Measurements from ENCODE around the gene NSMCE1. TPM values are rescaled to one million over a fixed set of nuclear protein-coding genes. Genes with fewer than 3 reads are reported as not detected.

Gene NSMCE1
- total and polyA plus RNA-seq, 2 of the 8 experiments (the other 6 are each of a cell fraction or from before 2014, with no cell fraction given), result 8.1 to 16.6 TPM

GRCh38 chr16:27205423-27206065 lies 63.0 kb downstream of the NSMCE1 start:
- FAIRE-seq (no peak), DNase-seq (ENCODE audit: low read depth in 1 of 2, low spot score in 2 of 2) (no peak)
- no peak overlapping the region; a peak in 1 of 4 replicates for H3K4me2 ChIP-seq (ENCODE audit: insufficient read depth in 1 of 2, low read depth in 2 of 2, low read length in 2 of 2)
- peaks cover 2% of the 10 kb centered on the region; the same call in 1 of the 2 replicates for H3K23me2 ChIP-seq (ENCODE audit: low read depth, low read length)
- H4K20me1 ChIP-seq (replicated peaks in 1 of 2; ENCODE audit: control insufficient read depth in 1 of 2, insufficient read depth in 2 of 2, low read length in 2 of 2), result no peaks in the 10 kb centered on the region
- H3K9ac ChIP-seq (replicated peaks in 1 of 4; ENCODE audit: extremely low read depth in 1 of 4, low read depth in 3 of 4, low read length in 3 of 4), result no peak overlapping the region
- no peak overlapping the region for H3K23ac ChIP-seq (ENCODE audit: insufficient read length)
- peaks cover 0 to 6% (median 1%) of the 10 kb centered on the region in 4 experiments; a peak in 4 of 8 replicates for H3K36me3 ChIP-seq (ENCODE audit: control insufficient read depth in 2 of 4, insufficient read depth in 4 of 4, low read length in 3 of 4)
- no peak overlapping the region for H2BK15ac ChIP-seq (ENCODE audit: low read length)
- no peak overlapping the region for H3K27ac ChIP-seq (ENCODE audit: low read depth, low read length)
- peaks cover 0 to 4% (median 3%) of the 10 kb centered on the region in 4 experiments; a peak in 3 of 7 replicates for H3K4me1 ChIP-seq (replicated peaks in 1 of 4; ENCODE audit: control insufficient read depth in 3 of 4, insufficient read depth in 4 of 4, low read length in 3 of 4)
- H2BK20ac ChIP-seq (ENCODE audit: low read length), result no peak overlapping the region
- H2BK5ac ChIP-seq (ENCODE audit: low read depth, low read length), result no peak overlapping the region
- no peaks in the 10 kb centered on the region for H3K27me3 ChIP-seq (replicated peaks in 1 of 4; ENCODE audit: control insufficient read depth in 3 of 4, extremely low read depth in 1 of 4, insufficient read depth in 3 of 4, low read length in 3 of 4)
- no peak overlapping the region for H3K4me3 ChIP-seq (ENCODE audit: extremely low read depth in 1 of 4, insufficient read depth in 2 of 4, low read depth in 3 of 4, low read length in 4 of 4)
- H3K18ac ChIP-seq (ENCODE audit: extremely low read depth, low read length), result no peak overlapping the region
- no peak overlapping the region for H2BK120ac ChIP-seq (replicated peaks; ENCODE audit: low read depth, low read length)
- no peak overlapping the region for H4K5ac ChIP-seq (ENCODE audit: insufficient read length, low read depth, low read length)
- CTCF ChIA-PET (ENCODE audit: partially characterized antibody), result interaction anchor here (0.8 to 1.4 kb wide), 3 partner anchors 26 to 150 kb away, joined by 3 read pairs; no protein-coding TSS in a partner anchor
- H3K14ac ChIP-seq (ENCODE audit: insufficient read length), result no peak overlapping the region
- H3K9me3 ChIP-seq (ENCODE audit: insufficient read depth in 2 of 2, low read depth in 1 of 2, low read length in 1 of 2), result no peaks in the 10 kb centered on the region
- WGBS, 2 experiments (ENCODE audit: extremely low coverage in 1 of 2, insufficient coverage in 1 of 2, insufficient read length in 1 of 2, insufficient replicate concordance in 2 of 2, low coverage in 1 of 2, low lambda C conversion rate in 2 of 2, missing lambda C conversion rate in 1 of 2), result 80% methylated on average over 10 of the region's 10 CpGs; no CpG with 5 or more reads in 1 of the 2 experiments
- H3K4ac ChIP-seq (replicated peaks; ENCODE audit: insufficient read length, low read depth, low read length), result no peak overlapping the region
- H3K79me1 ChIP-seq (ENCODE audit: low read depth, low read length), result no peaks in the 10 kb centered on the region
- H3K79me2 ChIP-seq (ENCODE audit: control insufficient read depth in 1 of 2, insufficient read depth in 2 of 2, low read length in 2 of 2), result peaks cover 0 to 7% of the 10 kb centered on the region in 2 experiments; a peak in 1 of 4 replicates
- POLR2A ChIA-PET (ENCODE audit: partially characterized antibody), result interaction anchor here (0.6 to 1.2 kb wide), 2 partner anchors 16 to 1286 kb away, joined by 4 read pairs; partner anchors contain the start of gene CLN3
- no peak overlapping the region for H2BK12ac ChIP-seq (ENCODE audit: low read depth, low read length)
- H2AK5ac ChIP-seq (ENCODE audit: low read depth, low read length), result no peak overlapping the region
- H4K8ac ChIP-seq (ENCODE audit: extremely low read depth, insufficient read depth, low read length), result no peak overlapping the region
- H3K56ac ChIP-seq (replicated peaks; ENCODE audit: insufficient read length, low read depth, low read length), result no peak overlapping the region
- no peak overlapping the region for H4K91ac ChIP-seq (replicated peaks; ENCODE audit: insufficient read length, low read length)
- no peak overlapping the region for H2AFZ ChIP-seq (ENCODE audit: low read length)
- TF ChIP-seq EZH2 (IDR thresholded peaks at IDR 0.05; ENCODE audit: low read depth, low read length, severe bottlenecking) (no peak), MAFK (IDR thresholded peaks at IDR 0.05; ENCODE audit: low read depth, low read length) (no peak), TBP (IDR thresholded peaks at IDR 0.05; ENCODE audit: low read depth, low read length) (no peak), ATF3 (IDR thresholded peaks at IDR 0.05; ENCODE audit: insufficient read depth, low read depth, low read length) (no peak), BCL11A (IDR thresholded peaks at IDR 0.05; ENCODE audit: low read depth in 2 of 2, low read length in 2 of 2) (no peak), GTF2F1 (IDR thresholded peaks at IDR 0.05; ENCODE audit: borderline replicate concordance, low read depth, low read length) (no peak), SIN3A (conservative IDR thresholded peaks at IDR 0.05 in 1 of 2, IDR thresholded peaks at IDR 0.05 in 1 of 2; ENCODE audit: low read depth in 1 of 2, low read length in 2 of 2) (no peak), CHD2 (IDR thresholded peaks at IDR 0.05; ENCODE audit: low read length) (no peak), BACH1 (IDR thresholded peaks at IDR 0.05; ENCODE audit: low read length) (no peak), ZNF274 (IDR thresholded peaks at IDR 0.05; ENCODE audit: borderline replicate concordance, extremely low read depth, low read length) (no peak), CEBPB (IDR thresholded peaks at IDR 0.05; ENCODE audit: low read depth, low read length) (no peak)
- TF ChIP-seq, protein P1, sequence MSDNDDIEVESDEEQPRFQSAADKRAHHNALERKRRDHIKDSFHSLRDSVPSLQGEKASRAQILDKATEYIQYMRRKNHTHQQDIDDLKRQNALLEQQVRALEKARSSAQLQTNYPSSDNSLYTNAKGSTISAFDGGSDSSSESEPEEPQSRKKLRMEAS (IDR thresholded peaks at IDR 0.05), result no peak

Measured in H1 (cell line).